Glutamatergic neuron (in vitro differentiated cells): ENCODE measurements around the gene EFHD1. TPM values are rescaled to one million over a fixed set of nuclear protein-coding genes. Genes with fewer than 3 reads are reported as not detected.

ENCODE experiments used
- DNase-seq: peaks from one replicate; pipeline ENCODE4 v3.0.0; 2022
- H3K27ac Mint-ChIP-seq: one replicate; pipeline ENCODE4 v1.8.0; 2020; ENCODE audit warnings: mild to moderate bottlenecking, mixed read lengths, inconsistent platforms; ENCODE audit not compliant: unreplicated experiment
- H3K27me3 Mint-ChIP-seq: one replicate; pipeline ENCODE4 v1.8.0; 2020; ENCODE audit warnings: mild to moderate bottlenecking, moderate library complexity, mixed read lengths, inconsistent platforms; ENCODE audit not compliant: unreplicated experiment
- H3K36me3 Mint-ChIP-seq: one replicate; pipeline ENCODE4 v1.8.0; 2020; ENCODE audit warnings: mild to moderate bottlenecking, mixed read lengths, inconsistent platforms; ENCODE audit not compliant: unreplicated experiment
- H3K4me1 Mint-ChIP-seq: one replicate; pipeline ENCODE4 v1.8.0; 2020; ENCODE audit warnings: mild to moderate bottlenecking, low read depth, mixed read lengths, inconsistent platforms; ENCODE audit not compliant: unreplicated experiment
- H3K4me3 Mint-ChIP-seq: one replicate; pipeline ENCODE4 v1.8.0; 2020; ENCODE audit warnings: mild to moderate bottlenecking, mixed read lengths, inconsistent platforms; ENCODE audit not compliant: unreplicated experiment
- H3K9me3 Mint-ChIP-seq: one replicate; pipeline ENCODE4 v1.8.0; 2020; ENCODE audit warnings: mild to moderate bottlenecking, moderate library complexity, mixed read lengths, inconsistent platforms; ENCODE audit not compliant: unreplicated experiment
- long read RNA-seq: library from polyadenylated mRNA; unstranded; transcript quantifications from one replicate; pipeline ENCODE4 v2.0.0, GENCODE V29; 2020; ENCODE audit not compliant: unreplicated experiment
- total RNA-seq: library from RNA; stranded (reverse); fragmentation: NEBNext Ultra II Directional; extraction: Animal tissue kit (Norgen Biotek cat#: 25700); gene quantifications from one replicate; pipeline ENCODE4 v1.2.1, GENCODE V29; 2021; ENCODE audit not compliant: unreplicated experiment
- TF ChIP-seq, protein P1 (sequence below): fragments of 200-600 bp; sonication (generic); IDR thresholded peaks from one replicate; pipeline ENCODE4 v1.5.0; 2021; ENCODE audit not compliant: partially characterized antibody, unreplicated experiment

EFHD1 gene, protein sequence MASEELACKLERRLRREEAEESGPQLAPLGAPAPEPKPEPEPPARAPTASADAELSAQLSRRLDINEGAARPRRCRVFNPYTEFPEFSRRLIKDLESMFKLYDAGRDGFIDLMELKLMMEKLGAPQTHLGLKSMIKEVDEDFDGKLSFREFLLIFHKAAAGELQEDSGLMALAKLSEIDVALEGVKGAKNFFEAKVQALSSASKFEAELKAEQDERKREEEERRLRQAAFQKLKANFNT
- total RNA-seq, result 0.71 TPM
- long read RNA-seq, result 0 reads

DNA sequence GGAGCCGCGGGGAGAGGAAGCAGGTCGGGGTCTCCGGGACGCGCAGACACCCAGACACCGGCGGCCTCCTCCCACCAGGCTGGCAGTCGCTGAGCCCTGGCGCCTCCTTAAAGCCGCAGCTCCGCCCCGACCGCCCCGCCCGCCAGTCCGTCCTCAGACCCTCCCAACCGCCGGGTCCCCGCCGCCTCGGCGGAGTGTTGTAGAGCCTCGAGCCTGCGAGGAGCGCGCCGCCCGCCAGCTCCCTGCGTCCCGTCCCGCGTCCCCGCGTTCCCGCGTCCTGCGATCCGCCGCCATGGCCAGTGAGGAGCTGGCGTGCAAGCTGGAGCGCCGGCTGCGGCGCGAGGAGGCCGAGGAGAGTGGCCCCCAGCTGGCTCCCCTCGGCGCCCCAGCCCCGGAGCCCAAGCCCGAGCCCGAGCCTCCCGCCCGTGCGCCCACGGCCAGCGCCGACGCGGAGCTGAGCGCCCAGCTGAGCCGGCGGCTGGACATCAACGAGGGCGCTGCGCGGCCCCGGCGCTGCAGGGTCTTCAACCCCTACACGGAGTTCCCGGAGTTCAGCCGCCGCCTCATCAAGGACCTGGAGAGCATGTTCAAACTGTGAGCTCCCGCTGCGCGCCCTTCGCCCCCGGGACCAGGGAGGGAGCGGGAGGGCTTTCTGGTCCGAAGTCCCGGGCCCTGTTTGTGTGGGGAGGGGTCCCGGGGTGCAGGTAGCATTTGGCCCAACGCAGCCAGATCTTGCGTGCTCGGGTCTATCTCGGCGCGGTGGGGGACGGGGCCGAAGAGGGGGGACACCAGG, at the start of gene EFHD1:
TSS of gene EFHD1 (plus strand) at position 192 of the 793 bp plus-strand sequence. CDS start at position 293, 101 bp downstream.
- Mint-ChIP-seq H3K27me3 (peaks cover 24% of the 10 kb centered on the region), H3K27ac (no peak within 1 kb of the TSS), H3K36me3 (no peaks in the 10 kb centered on the region), H3K4me1 (no peaks in the 10 kb centered on the region), H3K4me3 (peak within 1 kb of the TSS; percentile 38), H3K9me3 (no peaks in the 10 kb centered on the region)
- TF ChIP-seq, protein P1, sequence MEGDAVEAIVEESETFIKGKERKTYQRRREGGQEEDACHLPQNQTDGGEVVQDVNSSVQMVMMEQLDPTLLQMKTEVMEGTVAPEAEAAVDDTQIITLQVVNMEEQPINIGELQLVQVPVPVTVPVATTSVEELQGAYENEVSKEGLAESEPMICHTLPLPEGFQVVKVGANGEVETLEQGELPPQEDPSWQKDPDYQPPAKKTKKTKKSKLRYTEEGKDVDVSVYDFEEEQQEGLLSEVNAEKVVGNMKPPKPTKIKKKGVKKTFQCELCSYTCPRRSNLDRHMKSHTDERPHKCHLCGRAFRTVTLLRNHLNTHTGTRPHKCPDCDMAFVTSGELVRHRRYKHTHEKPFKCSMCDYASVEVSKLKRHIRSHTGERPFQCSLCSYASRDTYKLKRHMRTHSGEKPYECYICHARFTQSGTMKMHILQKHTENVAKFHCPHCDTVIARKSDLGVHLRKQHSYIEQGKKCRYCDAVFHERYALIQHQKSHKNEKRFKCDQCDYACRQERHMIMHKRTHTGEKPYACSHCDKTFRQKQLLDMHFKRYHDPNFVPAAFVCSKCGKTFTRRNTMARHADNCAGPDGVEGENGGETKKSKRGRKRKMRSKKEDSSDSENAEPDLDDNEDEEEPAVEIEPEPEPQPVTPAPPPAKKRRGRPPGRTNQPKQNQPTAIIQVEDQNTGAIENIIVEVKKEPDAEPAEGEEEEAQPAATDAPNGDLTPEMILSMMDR, result no peak
- peak; percentile 84 for DNase-seq

DNA sequence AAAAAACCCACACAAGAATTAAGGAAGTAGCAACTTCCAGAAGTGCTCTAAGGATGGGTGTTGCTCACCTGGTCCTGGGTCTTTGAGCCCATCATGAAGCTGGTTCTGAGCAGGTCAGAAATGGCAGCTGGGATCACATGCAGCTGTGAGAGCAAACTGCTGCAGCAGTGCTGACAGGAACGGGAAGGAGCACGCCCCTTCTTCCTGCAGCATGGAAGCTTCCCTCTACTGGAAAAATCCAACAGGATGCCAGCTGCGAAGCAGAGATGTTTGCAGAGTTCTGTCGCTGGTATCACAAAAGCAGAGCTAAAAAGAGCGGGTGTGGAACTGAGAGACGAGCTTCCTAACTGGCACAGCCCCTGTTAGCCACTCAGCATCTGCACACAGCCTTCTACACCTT, 49.2 kb upstream of the EFHD1 start:
- TF ChIP-seq, protein P1, result no peak
- peaks cover 5% of the 10 kb centered on the region for H3K36me3 Mint-ChIP-seq
- peaks cover 2% of the 10 kb centered on the region for H3K27me3 Mint-ChIP-seq
- no peak overlapping the region for H3K4me3 Mint-ChIP-seq
- DNase-seq, result no peak
- no peak overlapping the region for H3K27ac Mint-ChIP-seq
- no peaks in the 10 kb centered on the region for H3K4me1 Mint-ChIP-seq
- H3K9me3 Mint-ChIP-seq, result peaks cover 3% of the 10 kb centered on the region

DNA sequence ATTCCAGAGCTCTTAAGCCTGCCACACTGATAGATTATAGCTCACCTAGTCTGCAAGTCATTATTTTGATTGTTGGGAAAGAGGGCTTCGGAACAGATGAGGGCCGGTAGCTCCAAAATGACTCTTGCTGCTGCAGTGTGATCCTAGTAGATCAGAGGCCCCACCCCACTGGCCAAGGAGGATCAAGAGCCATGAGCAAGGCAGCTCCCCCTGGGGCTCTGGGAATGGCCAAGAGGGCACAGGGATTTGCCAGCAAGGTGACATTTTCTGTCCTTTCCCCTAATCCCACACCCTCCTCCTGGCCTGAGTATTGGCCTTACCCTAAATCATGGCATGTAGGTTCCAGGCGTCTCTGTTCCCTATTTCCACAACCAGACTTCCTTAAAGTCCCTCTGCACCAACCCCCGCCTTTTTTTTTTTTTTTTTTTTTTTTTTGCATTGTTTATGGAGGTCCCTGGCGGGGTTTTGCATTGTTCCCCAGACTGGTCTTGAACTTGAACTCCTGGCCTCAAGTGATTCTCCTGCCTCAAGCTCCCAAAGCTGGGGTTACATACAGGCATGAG, 46.4 kb upstream of the EFHD1 start:
- H3K9me3 Mint-ChIP-seq, result peaks cover 3% of the 10 kb centered on the region
- no peak overlapping the region for H3K4me3 Mint-ChIP-seq
- H3K27me3 Mint-ChIP-seq, result peaks cover 2% of the 10 kb centered on the region
- TF ChIP-seq, protein P1, result no peak
- H3K27ac Mint-ChIP-seq, result no peak overlapping the region
- H3K36me3 Mint-ChIP-seq, result peaks cover 9% of the 10 kb centered on the region
- no peak for DNase-seq
- no peaks in the 10 kb centered on the region for H3K4me1 Mint-ChIP-seq

DNA sequence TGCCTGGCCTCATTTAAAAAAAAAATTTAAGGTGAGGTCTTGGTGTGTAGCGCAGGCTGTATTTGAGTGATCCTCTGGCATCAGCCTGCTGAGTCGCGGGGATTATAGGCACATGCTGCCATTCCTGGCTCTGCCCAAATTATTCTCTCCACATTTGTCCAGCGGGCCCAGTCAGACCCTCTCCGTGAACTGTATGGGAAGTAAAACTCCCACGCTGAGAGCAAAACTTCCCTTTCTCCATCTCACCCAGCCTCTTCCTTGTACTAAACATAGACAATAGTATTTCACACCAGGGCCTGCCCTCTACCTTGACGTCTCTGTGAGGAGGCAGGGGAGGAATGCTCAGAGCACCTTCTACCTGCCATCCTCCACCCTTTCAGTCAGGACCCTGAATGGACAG, 45.9 kb upstream of the EFHD1 start:
- Mint-ChIP-seq H3K27ac (no peak overlapping the region), H3K4me1 (no peaks in the 10 kb centered on the region), H3K4me3 (no peak overlapping the region), H3K36me3 (peaks cover 9% of the 10 kb centered on the region), H3K27me3 (peaks cover 2% of the 10 kb centered on the region), H3K9me3 (peaks cover 3% of the 10 kb centered on the region)
- no peak for DNase-seq
- TF ChIP-seq, protein P1, result no peak
